GM19463 (cell line): Measurements from ENCODE around the gene TUBB1.
"Not testable (repeated sequence)": the region's sequence is repeated elsewhere in the genome, so short reads cannot be mapped to it uniquely, and the experiment has no call there.

ENCODE experiments used
- ATAC-seq: cut with Tn5 transposase; IDR thresholded peaks from one replicate; pipeline ENCODE4 v1.9.1; 2021; ENCODE audit warnings: mild to moderate bottlenecking, moderate library complexity; ENCODE audit not compliant: unreplicated experiment

The TUBB1 gene

DNA sequence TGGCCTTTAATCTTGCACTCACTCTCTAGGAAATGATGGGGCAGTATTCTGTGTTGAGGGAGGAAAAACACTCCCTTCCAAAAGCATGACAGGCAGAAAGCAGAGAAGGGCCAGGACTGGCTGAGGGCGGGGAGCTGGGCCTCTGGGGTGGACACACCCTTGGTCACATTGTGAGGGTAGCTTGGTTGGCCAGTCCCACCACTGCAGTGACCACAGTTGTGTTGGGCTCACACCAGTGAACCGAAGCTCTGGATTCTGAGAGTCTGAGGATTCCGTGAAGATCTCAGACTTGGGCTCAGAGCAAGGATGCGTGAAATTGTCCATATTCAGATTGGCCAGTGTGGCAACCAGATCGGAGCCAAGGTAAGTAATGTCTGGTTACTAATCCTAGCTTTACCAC, at the start of gene TUBB1:
TSS of gene TUBB1 (plus strand) at position 213 of the 400 bp plus-strand sequence. CDS start at position 307, 94 bp downstream.
- no peak for ATAC-seq

GRCh38 chr20:58969439-58969838, 49.8 kb upstream of the TUBB1 start:
- ATAC-seq: no peak

DNA sequence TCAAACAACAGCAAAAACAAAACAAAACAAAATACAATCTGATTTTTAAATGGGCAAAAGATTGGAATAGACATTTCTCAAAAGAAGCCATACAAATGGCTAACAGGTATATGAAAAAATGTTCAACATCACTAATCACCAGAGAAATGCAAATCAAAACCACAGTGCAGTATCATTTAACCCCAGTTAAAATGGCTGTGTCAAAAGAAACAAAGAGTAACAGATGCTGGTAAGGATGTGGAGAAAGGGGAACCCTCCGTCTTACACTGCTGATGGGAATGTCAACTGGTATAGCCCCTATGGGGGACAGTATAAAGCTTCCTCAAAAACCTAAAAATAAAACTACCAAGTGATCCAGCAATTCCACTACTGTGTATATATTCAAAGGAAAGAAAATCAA, 49.1 kb upstream of the TUBB1 start:
- ATAC-seq: no peak

GRCh38 chr20:58971429-58971828, 47.8 kb upstream of the TUBB1 start:
- no peak for ATAC-seq

DNA sequence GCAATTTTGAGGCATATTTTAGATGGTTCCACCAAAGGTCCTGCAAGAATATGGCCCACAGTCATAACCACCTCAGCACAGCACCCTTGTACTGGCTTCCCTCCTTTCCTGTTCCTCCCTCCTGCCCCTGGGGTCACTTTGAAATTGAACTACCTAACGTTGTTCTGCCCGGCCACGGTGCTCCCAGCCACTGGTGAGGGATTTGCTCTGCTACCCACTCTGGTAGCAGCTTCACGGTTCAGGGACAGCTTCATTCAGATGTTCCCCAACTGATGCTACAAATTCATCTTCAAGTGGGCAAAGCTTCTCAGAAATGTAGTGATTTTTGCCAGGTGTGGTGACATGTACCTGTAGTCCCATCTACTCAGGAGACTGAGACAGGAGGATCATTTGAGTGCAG, 46.0 kb upstream of the TUBB1 start:
- no peak for ATAC-seq

DNA sequence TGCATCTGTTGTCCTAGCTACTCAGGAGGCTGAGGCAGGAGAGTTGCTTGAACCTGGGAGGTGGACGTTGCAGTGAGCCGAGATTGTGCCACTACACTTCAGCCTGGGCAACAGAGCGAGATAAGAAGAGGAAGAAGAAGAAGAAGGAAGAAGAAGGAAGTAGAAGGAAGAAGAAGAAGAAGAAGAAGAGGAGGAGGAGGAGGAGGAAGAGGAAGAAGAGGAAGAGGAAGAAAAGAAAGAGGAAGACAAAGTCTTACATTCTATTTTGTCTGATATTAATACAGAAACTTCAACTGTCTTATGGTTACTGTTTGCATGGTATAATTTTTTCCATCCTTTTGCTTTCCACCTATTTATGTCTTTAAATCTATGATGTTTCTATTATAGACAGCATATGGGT, 45.4 kb upstream of the TUBB1 start:
- ATAC-seq: no peak

DNA sequence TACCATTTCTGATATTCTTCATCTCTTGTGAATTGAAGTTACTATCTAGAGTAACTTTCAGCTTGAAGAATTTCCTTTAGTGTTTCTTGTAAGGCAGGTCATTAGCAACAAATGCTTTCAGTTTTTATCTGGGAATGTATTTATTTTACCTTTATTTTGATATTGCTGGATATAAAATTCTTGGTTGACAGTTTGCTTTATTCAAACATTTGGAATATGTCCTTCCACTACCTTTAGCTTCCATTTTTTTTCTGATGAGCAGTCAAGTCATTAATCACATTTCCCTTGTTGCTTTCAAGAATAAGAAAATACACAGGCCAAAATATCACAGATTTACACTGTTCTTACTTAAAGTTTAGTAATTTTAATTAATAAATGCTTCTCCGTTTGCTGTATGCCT, 43.9 kb upstream of the TUBB1 start:
- no peak for ATAC-seq

DNA sequence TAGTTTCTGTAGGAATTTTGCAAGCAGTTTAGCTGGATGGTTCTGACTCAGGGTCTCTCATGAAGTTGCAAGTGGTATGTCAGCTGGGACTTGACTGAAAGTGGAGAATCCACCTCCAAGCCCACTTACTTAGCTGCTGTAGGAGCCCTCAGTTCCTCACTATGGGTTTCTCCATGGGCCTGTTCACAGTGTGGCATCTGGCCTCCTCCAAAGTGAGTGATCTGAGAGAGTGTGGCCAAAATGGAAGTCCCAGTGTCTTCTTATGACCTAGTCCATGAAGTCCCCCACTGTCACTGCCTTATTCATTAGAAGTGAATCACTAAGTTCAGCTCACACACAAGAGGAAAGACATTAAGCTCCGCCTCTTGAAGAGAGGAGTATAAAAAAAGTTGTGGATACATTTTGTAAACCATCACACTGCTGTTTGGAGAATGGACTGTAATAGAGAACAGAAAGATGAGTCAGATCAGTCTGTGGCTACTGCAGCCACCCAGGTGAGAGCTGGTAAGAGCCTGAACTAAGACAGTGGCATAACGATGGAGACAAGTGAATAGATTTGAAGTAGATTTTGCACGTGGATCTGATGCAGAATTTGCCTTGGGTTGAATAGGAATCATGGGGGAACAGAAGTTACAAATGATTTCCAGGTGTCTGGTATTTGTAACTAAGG, 43.0 kb upstream of the TUBB1 start:
- ATAC-seq: no peak

DNA sequence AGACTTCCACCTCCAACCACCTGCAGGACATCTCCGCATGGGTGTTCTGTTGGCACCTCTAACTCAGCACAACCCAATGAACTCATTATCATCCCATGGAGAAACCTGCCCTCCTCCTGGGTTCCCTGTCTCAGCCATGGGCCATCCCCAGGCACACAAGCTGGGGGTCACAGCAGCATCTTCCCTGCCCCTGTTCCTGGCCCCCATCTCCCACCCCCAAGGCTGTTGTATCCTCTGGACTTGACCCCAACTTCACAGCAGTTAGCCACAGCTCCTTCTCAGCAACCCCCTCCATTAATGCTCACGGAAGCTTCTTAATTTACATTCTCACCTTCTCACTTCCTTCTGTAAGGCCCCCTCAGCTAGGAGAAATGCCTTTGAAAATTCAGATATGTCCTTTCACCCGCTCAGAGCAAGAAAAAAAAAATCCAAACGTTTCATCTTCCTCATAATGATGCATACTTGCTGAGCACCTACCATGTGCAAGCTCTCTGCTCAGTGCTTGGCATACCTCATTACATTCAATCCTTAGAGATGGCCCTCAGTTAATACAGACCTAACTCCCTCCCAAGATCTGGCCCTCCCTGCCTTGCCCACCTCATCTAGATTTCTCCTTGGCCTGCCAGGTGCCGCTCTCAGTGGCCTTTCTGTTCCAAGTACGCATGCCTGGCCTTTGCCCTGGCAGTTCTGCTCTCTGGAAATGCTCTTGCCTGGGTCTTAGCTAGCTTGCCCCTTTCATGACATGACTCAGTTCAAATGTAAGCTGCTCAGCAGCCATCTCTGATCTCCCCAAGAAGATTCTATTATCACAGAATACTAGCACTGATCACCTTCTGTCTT, 40.7 kb upstream of the TUBB1 start:
- ATAC-seq: no peak

- peak; percentile 76 for ATAC-seq
These were observed 38.3 kb upstream of the TUBB1 start, which contains the start of gene NELFCD for GRCh38 chr20:58980711-58981627. Gene NELFCD, plus strand, starts transcription at chr20:58981256. Its CDS starts 54 bp downstream, at chr20:58981310.

GRCh38 chr20:58981628-58982364, 37.4 kb upstream of the TUBB1 start:
- ATAC-seq: peak; percentile 8

DNA sequence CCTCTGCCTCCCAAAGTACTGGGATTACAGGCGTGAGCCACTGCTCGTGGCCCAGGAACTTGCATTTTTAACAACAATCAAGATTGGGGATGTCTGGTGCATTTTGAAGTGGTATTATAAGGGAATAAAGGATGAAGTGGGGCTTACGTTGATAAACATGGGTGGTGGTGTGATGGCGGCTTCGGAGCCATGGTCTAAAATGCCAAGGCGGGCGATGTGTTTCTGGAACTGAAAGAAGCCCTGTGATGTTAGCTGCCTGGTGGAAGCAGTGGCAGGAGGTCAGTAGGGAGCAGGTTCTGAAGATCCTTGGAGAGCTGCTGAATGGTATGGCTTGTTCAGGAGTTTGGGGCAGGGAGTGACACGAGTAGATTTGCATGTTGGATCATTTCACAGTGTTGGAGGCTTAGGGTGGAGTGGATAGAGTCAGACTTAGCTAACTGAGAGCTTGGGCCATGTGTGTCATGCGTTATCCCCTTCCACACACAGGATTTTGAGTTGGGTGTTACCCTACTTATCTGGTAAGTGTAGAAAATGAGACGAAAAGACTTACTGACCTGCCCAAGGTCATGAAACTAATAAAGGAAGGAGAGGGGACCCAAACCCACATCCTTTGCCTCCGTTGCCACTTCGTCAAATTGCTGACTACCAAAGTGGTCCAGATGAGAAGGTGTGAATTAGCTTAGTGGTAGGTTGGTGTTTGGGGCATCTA, 36.7 kb upstream of the TUBB1 start:
- ATAC-seq: no peak

- ATAC-seq: not testable (repeated sequence)
These were observed 36.1 kb upstream of the TUBB1 start for GRCh38 chr20:58983115-58983468.

DNA sequence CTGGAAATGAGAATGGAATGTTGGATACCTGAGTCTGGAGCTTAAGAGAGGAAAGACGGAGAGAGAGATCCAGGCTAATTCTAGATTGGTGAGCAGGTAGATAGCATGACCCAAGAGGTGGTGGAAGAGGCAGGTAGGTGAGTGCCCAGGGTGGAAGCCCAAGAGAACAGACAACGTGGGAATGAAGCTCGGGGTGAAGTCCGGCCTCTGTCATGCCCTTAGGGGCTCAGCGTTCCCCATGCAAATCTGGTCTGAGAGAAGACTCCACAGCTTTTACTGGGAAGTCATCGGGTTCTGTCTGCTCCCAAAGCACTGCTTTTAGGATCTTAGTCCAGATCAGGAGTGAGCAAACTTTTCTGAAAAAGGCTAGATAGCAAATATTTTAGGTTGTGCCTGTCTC, 34.5 kb upstream of the TUBB1 start:
- ATAC-seq: no peak

- no peak for ATAC-seq
These were observed 33.6 kb upstream of the TUBB1 start for GRCh38 chr20:58985656-58986055.

DNA sequence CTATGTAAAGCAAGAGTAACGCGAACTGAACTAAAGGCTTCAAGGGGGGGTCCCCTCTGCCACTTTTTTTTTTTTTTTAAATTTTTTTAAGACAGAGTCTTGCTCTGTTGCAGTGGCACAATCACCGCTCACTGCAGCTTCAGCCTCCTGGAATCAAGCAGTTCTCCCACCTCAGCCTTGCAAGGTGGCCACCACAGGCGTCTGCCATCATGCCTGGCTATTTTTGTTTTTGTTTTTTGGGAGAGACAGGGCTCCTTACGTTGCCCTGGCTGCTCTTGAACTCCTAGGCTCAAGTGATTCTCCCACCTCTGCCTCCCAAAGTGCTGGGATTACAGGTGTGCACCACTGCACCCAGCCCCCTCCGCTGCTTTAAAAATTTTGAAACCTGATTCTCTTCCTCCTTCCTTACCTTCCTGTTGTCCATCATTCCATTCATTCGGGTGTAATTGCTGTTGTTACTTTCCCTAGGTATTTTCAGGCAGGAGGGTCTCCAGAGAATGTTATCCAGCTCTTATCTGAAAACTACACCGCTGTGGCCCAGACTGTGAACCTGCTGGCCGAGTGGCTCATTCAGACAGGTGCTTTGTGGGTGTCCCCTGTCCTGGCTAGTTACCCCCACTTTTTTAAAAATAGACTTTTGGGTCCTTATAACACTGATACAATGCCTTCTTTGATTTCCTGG, 32.8 kb upstream of the TUBB1 start:
- no peak for ATAC-seq

GRCh38 chr20:58986968-58987517, 32.2 kb upstream of the TUBB1 start:
- no peak for ATAC-seq

GRCh38 chr20:58987790-58988564, 31.3 kb upstream of the TUBB1 start:
- no peak for ATAC-seq
